ENCODE measurements around the gene SLMAP. TPM values are rescaled to one million over a fixed set of nuclear protein-coding genes. Genes with fewer than 3 reads are reported as not detected.

SLMAP gene
- total and polyA plus RNA-seq, 2 donors from 2014 or later, result 22.0 to 86.1 TPM

GRCh38 chr3:57889807-57890206 is 133.7 kb downstream of the SLMAP start:
- no peaks in the 10 kb centered on the region for H3K27me3 ChIP-seq (ENCODE audit: control insufficient read depth, insufficient read depth, low read length)
- H3K36me3 ChIP-seq (ENCODE audit: control insufficient read depth in 2 of 3, insufficient read depth in 3 of 3, low read length in 3 of 3), result peaks cover 0 to 5% (median 5%) of the 10 kb centered on the region in 3 donors
- TF ChIP-seq CTCF (IDR thresholded peaks at IDR 0.05; ENCODE audit: borderline replicate concordance, extremely low read depth, insufficient read depth), result no peak
- H3K4me1 ChIP-seq (ENCODE audit: control insufficient read depth in 2 of 3, insufficient read depth in 2 of 3, low read depth in 1 of 3, low read length in 3 of 3), result no peaks in the 10 kb centered on the region
- H3K9ac ChIP-seq (ENCODE audit: low read length in 3 of 3), result no peak overlapping the region
- intact Hi-C loops (cut with DNase I), result no loop called here
- DNase-seq, result no peak
- no peak for FAIRE-seq
- no peak overlapping the region for H3K27ac ChIP-seq (ENCODE audit: low read depth in 2 of 2, low read length in 2 of 2)
- H3K9me3 ChIP-seq (ENCODE audit: control insufficient read depth in 2 of 3, insufficient read depth in 1 of 3, low read length in 3 of 3), result no peaks in the 10 kb centered on the region
- H3K4me3 ChIP-seq (ENCODE audit: low read length in 3 of 3), result no peak overlapping the region

- Histone ChIP-seq H3K27me3 (ENCODE audit: control insufficient read depth, insufficient read depth, low read length) (no peaks in the 10 kb centered on the region), H3K36me3 (ENCODE audit: control insufficient read depth in 2 of 3, insufficient read depth in 3 of 3, low read length in 3 of 3) (peaks cover 0 to 5% (median 5%) of the 10 kb centered on the region in 3 donors), H3K9me3 (ENCODE audit: control insufficient read depth in 2 of 3, insufficient read depth in 1 of 3, low read length in 3 of 3) (no peaks in the 10 kb centered on the region), H3K4me3 (ENCODE audit: low read length in 3 of 3) (no peak overlapping the region), H3K9ac (ENCODE audit: low read length in 3 of 3) (no peak overlapping the region), H3K27ac (ENCODE audit: low read depth in 2 of 2, low read length in 2 of 2) (no peak overlapping the region), H3K4me1 (ENCODE audit: control insufficient read depth in 2 of 3, insufficient read depth in 2 of 3, low read depth in 1 of 3, low read length in 3 of 3) (no peaks in the 10 kb centered on the region)
- no peak for TF ChIP-seq CTCF (IDR thresholded peaks at IDR 0.05; ENCODE audit: borderline replicate concordance, extremely low read depth, insufficient read depth)
- intact Hi-C loops (cut with DNase I), result no loop called here
- no peak for DNase-seq
- no peak for FAIRE-seq
Observed at GRCh38 chr3:57890874-57891273, 134.8 kb downstream of the SLMAP start.

GRCh38 chr3:57892423-57892822 is 136.3 kb downstream of the SLMAP start:
- Histone ChIP-seq H3K9ac (ENCODE audit: low read length in 3 of 3) (no peak overlapping the region), H3K9me3 (ENCODE audit: control insufficient read depth in 2 of 3, insufficient read depth in 1 of 3, low read length in 3 of 3) (no peaks in the 10 kb centered on the region), H3K4me3 (ENCODE audit: low read length in 3 of 3) (no peak overlapping the region), H3K27me3 (ENCODE audit: control insufficient read depth, insufficient read depth, low read length) (no peaks in the 10 kb centered on the region), H3K27ac (ENCODE audit: low read depth in 2 of 2, low read length in 2 of 2) (no peak overlapping the region), H3K4me1 (ENCODE audit: control insufficient read depth in 2 of 3, insufficient read depth in 2 of 3, low read depth in 1 of 3, low read length in 3 of 3) (no peaks in the 10 kb centered on the region), H3K36me3 (ENCODE audit: control insufficient read depth in 2 of 3, insufficient read depth in 3 of 3, low read length in 3 of 3) (peaks cover 0 to 5% (median 3%) of the 10 kb centered on the region in 3 donors)
- intact Hi-C loops (cut with DNase I), result no loop called here
- no peak for FAIRE-seq
- TF ChIP-seq CTCF (IDR thresholded peaks at IDR 0.05; ENCODE audit: borderline replicate concordance, extremely low read depth, insufficient read depth), result no peak
- DNase-seq, result no peak

GRCh38 chr3:57893156-57893555 is 137.0 kb downstream of the SLMAP start:
- H3K9ac ChIP-seq (ENCODE audit: low read length in 3 of 3), result no peak overlapping the region
- H3K27ac ChIP-seq (ENCODE audit: low read depth in 2 of 2, low read length in 2 of 2), result no peak overlapping the region
- TF ChIP-seq CTCF (IDR thresholded peaks at IDR 0.05; ENCODE audit: borderline replicate concordance, extremely low read depth, insufficient read depth), result no peak
- no peaks in the 10 kb centered on the region for H3K27me3 ChIP-seq (ENCODE audit: control insufficient read depth, insufficient read depth, low read length)
- FAIRE-seq (no peak), DNase-seq (no peak)
- intact Hi-C loops (cut with DNase I), result no loop called here
- no peaks in the 10 kb centered on the region for H3K9me3 ChIP-seq (ENCODE audit: control insufficient read depth in 2 of 3, insufficient read depth in 1 of 3, low read length in 3 of 3)
- H3K4me1 ChIP-seq (ENCODE audit: control insufficient read depth in 2 of 3, insufficient read depth in 2 of 3, low read depth in 1 of 3, low read length in 3 of 3), result no peaks in the 10 kb centered on the region
- no peaks in the 10 kb centered on the region for H3K36me3 ChIP-seq (ENCODE audit: control insufficient read depth in 2 of 3, insufficient read depth in 3 of 3, low read length in 3 of 3)
- H3K4me3 ChIP-seq (ENCODE audit: low read length in 3 of 3), result no peak overlapping the region

Measured in kidney (tissue), 14 donors.